Measurements from ENCODE around the gene SMAD6. TPM values are rescaled to one million over a fixed set of nuclear protein-coding genes. Genes with fewer than 3 reads are reported as not detected.
"Not testable (repeated sequence)": the region's sequence is repeated elsewhere in the genome, so short reads cannot be mapped to it uniquely, and the experiment has no call there.

Gene SMAD6
- total RNA-seq, 2 donors from 2014 or later: 9.4 to 22.0 TPM

DNA sequence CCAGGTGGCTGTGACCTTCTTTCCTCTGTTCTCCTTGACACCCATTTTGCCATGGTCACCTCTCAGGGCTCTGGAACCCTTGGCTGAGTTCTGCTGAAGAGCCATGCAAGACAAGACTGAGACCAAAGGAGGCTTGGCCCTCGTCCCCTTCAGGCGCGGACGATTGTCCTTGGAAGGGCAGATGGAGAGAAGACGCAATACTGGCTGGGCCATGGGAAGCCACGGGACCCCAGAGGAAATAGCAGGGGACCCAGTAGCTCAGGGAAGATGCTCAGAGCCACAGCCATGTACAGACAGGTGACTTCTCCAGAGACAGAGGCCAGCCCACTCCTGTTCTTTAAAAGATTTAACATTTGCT, 125.6 kb downstream of the SMAD6 start:
- TF ChIP-seq, protein P1, sequence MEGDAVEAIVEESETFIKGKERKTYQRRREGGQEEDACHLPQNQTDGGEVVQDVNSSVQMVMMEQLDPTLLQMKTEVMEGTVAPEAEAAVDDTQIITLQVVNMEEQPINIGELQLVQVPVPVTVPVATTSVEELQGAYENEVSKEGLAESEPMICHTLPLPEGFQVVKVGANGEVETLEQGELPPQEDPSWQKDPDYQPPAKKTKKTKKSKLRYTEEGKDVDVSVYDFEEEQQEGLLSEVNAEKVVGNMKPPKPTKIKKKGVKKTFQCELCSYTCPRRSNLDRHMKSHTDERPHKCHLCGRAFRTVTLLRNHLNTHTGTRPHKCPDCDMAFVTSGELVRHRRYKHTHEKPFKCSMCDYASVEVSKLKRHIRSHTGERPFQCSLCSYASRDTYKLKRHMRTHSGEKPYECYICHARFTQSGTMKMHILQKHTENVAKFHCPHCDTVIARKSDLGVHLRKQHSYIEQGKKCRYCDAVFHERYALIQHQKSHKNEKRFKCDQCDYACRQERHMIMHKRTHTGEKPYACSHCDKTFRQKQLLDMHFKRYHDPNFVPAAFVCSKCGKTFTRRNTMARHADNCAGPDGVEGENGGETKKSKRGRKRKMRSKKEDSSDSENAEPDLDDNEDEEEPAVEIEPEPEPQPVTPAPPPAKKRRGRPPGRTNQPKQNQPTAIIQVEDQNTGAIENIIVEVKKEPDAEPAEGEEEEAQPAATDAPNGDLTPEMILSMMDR (IDR thresholded peaks at IDR 0.05): no peak
- H3K9me3 ChIP-seq: no peaks in the 10 kb centered on the region
- H3K27me3 ChIP-seq: no peaks in the 10 kb centered on the region
- H3K36me3 ChIP-seq: no peaks in the 10 kb centered on the region
- DNase-seq: no peak
- intact Hi-C loops (cut with DNase I): no loop called here
- H3K4me1 ChIP-seq: no peaks in the 10 kb centered on the region
- H3K4me3 ChIP-seq: no peak overlapping the region
- H3K27ac ChIP-seq: no peak overlapping the region
- H3K9ac ChIP-seq (ENCODE audit: low read depth in 2 of 2, low read length in 2 of 2): no peak overlapping the region

DNA sequence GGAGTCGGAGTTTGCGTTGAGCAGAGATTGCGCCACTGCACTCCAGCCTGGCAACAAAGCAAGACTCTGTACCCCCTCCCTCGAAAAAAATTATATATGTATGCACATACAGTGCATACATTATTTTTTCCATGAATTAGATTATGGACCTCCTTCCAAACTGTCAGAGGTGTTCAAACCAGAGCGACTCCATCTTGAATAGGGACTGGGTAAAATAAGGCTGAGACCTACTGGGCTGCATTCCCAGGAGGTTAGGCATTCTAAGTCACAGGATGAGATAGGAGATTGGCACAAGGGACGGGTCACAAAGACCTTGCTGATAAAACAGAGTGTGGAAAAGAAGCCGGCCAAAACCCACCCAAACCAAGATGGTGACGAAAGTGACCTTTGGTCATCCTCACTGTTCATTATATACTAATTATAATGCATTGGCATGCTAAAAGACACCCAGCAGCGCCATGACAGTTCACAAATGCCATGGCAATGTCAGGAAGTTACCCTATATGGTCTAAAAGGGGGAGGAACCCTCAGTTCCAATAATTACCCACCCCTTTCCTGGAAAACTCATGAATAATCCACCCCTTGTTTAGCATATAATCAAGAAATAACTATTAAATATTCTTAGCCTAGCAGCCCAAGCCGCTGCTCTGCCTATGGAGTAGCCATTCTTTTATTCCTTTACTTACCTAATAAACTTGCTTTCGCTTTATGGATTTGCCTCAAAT, 126.9 kb downstream of the SMAD6 start:
- H3K9me3 ChIP-seq; intact Hi-C loops (cut with DNase I); DNase-seq; H3K36me3 ChIP-seq; H3K27me3 ChIP-seq; H3K4me3 ChIP-seq; H3K27ac ChIP-seq; H3K9ac ChIP-seq (ENCODE audit: low read depth in 2 of 2, low read length in 2 of 2); H3K4me1 ChIP-seq: not testable (repeated sequence)

DNA sequence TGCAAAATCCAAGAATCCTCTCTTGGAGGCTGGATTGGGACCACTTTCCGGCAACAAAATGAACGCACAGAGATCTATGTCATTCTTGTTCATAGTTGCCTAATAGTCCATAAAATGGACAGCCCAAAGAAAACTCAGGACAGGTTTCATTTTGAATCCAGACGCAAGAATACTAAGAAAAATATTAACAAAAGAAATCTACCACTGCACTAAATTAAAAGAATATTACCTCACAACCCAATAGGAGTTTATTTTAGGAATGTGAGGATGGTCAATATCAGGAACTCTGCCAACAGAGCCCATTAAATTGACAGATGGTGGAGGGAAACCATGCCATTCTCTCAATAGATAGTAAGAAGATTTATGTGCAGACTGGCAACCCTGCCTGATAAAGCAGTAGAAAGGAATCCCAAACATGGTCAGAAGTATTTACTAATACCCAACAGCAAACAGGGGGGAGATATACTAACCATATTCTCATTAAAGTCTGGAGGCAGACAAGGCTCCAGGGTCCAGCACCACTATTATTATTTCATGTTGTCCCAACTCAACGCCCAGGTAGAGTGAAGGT, 127.6 kb downstream of the SMAD6 start:
- Histone ChIP-seq H3K27me3 (no peaks in the 10 kb centered on the region), H3K9me3 (no peaks in the 10 kb centered on the region), H3K36me3 (no peaks in the 10 kb centered on the region), H3K27ac (no peak overlapping the region), H3K4me1 (no peaks in the 10 kb centered on the region), H3K4me3 (no peak overlapping the region), H3K9ac (ENCODE audit: low read depth in 2 of 2, low read length in 2 of 2) (no peak overlapping the region)
- intact Hi-C loops (cut with DNase I): no loop called here
- DNase-seq: no peak
- TF ChIP-seq, protein P1 (IDR thresholded peaks at IDR 0.05): no peak

DNA sequence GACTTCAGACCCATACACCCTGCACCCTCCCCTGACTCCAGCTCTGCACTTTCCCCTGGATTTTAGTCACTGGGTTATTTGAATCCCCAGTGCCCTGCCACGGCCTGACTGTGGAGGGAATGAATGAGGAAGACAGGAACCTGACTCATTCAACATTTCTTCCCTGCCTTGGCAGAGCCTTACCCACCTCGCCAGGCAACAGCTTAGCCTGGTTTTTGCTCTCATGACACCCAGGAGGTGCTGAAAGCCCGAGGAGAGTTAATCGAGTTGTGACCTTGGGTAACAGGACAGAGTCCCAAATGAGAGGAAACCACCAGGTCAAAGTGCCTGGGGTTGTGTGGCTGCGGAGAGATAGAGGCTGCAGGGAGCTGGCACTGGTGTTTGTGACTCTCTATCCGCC, 128.3 kb downstream of the SMAD6 start:
- Histone ChIP-seq H3K4me1 (no peaks in the 10 kb centered on the region), H3K27me3 (no peaks in the 10 kb centered on the region), H3K27ac (no peak overlapping the region), H3K9me3 (no peaks in the 10 kb centered on the region), H3K9ac (ENCODE audit: low read depth in 2 of 2, low read length in 2 of 2) (no peak overlapping the region), H3K4me3 (no peak overlapping the region), H3K36me3 (no peaks in the 10 kb centered on the region)
- DNase-seq: no peak
- TF ChIP-seq, protein P1 (IDR thresholded peaks at IDR 0.05): no peak
- intact Hi-C loops (cut with DNase I): no loop called here

DNA sequence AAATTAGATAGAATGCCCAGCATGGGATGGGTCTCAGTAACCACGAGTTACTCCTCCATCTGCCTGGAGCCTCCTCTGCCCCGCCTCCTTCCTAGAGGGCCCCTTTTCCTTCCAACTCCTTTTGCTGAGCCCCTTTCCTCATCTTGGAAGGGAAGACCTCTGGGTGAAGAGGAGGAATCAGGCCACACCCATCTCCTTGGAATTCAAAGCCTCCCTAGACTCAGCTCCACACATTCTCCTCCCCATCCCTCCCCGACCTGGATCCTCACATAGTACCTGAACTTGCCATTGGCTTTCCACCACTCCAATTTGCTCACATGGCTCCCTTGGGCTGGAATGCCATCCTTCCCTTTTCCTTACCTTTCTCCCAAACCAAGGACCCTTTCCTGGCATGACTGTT, 128.8 kb downstream of the SMAD6 start:
- TF ChIP-seq, protein P1 (IDR thresholded peaks at IDR 0.05): no peak
- Histone ChIP-seq H3K9ac (ENCODE audit: low read depth in 2 of 2, low read length in 2 of 2) (no peak overlapping the region), H3K27me3 (no peaks in the 10 kb centered on the region), H3K9me3 (no peaks in the 10 kb centered on the region), H3K27ac (no peak overlapping the region), H3K36me3 (no peaks in the 10 kb centered on the region), H3K4me1 (no peaks in the 10 kb centered on the region), H3K4me3 (no peak overlapping the region)
- intact Hi-C loops (cut with DNase I): no loop called here
- DNase-seq: no peak

DNA sequence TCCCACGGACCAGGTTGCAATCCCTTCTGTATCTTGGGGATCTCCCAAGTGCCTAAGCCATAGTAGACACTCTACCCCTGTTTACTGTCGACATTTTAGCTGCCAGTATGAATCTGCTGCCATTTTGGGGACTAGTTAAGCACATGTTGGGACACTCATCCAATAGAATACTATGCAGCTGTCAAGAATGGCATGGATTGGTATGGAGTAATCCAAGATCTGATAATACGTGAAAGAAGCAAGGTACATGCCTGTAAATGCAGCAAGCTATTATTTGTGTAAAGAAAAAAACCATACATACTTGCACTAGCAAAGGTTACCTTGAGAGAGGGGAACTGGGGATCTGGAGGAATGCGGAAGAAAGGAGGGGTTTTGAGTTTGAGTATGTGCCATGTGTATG, 129.3 kb downstream of the SMAD6 start:
- Histone ChIP-seq H3K4me1 (no peaks in the 10 kb centered on the region), H3K27me3 (no peaks in the 10 kb centered on the region), H3K27ac (no peak overlapping the region), H3K9ac (ENCODE audit: low read depth in 2 of 2, low read length in 2 of 2) (no peak overlapping the region), H3K9me3 (no peaks in the 10 kb centered on the region), H3K4me3 (no peak overlapping the region), H3K36me3 (no peaks in the 10 kb centered on the region)
- TF ChIP-seq, protein P1 (IDR thresholded peaks at IDR 0.05): no peak
- DNase-seq: no peak
- intact Hi-C loops (cut with DNase I): no loop called here

Measured in colonic mucosa (tissue), 4 donors.